ENCODE measurements around the gene RNF213.

DNA sequence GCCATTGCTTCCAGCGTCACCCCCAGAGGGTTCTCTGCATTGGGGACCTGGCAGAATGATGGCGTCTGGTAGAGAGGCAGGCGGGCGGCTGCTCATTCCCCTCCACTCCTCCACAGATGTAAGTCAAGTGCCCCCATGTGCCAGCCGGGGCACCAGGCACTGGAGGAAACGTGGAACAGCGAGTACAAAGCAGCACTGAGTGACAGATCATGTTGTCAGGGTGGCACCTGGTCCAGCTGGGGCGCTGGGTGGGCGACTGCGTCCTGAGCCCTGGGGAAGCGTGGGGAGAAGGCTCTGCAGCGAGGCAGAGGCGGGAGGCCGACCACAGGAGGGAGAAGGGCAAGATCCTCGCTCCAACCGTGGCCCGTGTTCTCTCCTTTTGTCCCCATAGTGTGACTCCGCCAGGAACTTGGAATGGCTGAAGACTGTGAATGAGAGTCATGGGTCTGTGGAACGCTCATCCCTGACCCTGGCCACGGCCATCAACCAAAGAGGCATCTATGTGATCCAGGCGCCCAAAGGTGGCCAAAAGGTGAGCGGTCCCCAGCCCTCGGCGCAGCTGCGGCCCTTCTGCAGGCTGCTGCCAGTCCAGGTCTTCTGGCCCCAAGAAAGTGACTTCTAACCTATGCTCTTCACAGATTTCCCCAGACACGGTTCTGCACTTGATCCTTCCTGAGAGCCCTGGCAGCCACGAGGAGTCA, 76.7 kb downstream of the RNF213 start:
- TF ChIP-seq, protein P1, sequence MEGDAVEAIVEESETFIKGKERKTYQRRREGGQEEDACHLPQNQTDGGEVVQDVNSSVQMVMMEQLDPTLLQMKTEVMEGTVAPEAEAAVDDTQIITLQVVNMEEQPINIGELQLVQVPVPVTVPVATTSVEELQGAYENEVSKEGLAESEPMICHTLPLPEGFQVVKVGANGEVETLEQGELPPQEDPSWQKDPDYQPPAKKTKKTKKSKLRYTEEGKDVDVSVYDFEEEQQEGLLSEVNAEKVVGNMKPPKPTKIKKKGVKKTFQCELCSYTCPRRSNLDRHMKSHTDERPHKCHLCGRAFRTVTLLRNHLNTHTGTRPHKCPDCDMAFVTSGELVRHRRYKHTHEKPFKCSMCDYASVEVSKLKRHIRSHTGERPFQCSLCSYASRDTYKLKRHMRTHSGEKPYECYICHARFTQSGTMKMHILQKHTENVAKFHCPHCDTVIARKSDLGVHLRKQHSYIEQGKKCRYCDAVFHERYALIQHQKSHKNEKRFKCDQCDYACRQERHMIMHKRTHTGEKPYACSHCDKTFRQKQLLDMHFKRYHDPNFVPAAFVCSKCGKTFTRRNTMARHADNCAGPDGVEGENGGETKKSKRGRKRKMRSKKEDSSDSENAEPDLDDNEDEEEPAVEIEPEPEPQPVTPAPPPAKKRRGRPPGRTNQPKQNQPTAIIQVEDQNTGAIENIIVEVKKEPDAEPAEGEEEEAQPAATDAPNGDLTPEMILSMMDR (IDR thresholded peaks at IDR 0.05) = no peak
- no peak for TF ChIP-seq POLR2A (IDR thresholded peaks at IDR 0.05)
